ENCODE measurements around the gene KRT2.

DNA sequence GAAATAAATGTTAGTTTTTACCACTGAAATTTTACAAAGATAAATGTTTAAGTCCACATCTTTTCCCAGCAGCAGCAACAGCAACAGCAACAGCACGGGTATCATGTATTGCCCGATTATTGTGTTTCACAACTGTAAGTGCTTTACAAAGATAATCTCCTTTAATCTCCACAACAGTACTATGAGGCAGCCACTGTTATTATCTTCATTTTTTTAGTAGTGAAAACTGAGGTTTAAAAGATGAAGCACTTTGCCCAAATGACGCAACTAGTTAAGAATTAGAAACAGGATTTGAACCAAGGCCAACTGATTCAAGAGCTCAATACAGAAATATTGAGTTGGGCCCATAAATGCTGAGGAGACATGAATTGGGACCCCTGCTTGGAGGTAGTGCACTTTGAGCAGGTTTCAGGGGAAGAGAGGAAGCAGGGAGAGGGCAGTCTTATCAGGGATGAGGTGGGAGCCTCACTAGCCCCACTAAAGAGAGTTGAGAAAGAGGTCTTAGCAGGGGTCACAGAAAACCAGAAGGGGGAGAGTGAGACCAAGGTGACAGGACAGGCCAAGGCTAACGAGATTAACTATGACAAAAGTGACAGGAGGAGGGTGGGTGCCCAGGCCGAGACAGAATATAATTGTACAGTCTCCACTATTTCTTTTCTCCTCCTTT lies 15.3 kb downstream of the KRT2 start:
- TF ChIP-seq, protein P1, sequence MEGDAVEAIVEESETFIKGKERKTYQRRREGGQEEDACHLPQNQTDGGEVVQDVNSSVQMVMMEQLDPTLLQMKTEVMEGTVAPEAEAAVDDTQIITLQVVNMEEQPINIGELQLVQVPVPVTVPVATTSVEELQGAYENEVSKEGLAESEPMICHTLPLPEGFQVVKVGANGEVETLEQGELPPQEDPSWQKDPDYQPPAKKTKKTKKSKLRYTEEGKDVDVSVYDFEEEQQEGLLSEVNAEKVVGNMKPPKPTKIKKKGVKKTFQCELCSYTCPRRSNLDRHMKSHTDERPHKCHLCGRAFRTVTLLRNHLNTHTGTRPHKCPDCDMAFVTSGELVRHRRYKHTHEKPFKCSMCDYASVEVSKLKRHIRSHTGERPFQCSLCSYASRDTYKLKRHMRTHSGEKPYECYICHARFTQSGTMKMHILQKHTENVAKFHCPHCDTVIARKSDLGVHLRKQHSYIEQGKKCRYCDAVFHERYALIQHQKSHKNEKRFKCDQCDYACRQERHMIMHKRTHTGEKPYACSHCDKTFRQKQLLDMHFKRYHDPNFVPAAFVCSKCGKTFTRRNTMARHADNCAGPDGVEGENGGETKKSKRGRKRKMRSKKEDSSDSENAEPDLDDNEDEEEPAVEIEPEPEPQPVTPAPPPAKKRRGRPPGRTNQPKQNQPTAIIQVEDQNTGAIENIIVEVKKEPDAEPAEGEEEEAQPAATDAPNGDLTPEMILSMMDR (IDR thresholded peaks at IDR 0.05) = no peak
- TF ChIP-seq EZH2 (IDR thresholded peaks at IDR 0.05; ENCODE audit: borderline replicate concordance, insufficient read depth, low read depth, low read length, poor library complexity, severe bottlenecking) = no peak

Measured in B cell (primary cell).